SH-SY5Y (cell line): Measurements from ENCODE around the gene ADGRE2.

Source experiments
- GATA2 ChIP-seq: IDR thresholded peaks from 2 replicates; pipeline ENCODE4 v1.6.1; 2011; ENCODE audit warnings: mild to moderate bottlenecking, low read depth, low read length
- GATA3 ChIP-seq: IDR thresholded peaks from 2 replicates; pipeline ENCODE4 v1.6.1; 2011; ENCODE audit warnings: low read depth, mild to moderate bottlenecking, low read length, moderate library complexity

DNA sequence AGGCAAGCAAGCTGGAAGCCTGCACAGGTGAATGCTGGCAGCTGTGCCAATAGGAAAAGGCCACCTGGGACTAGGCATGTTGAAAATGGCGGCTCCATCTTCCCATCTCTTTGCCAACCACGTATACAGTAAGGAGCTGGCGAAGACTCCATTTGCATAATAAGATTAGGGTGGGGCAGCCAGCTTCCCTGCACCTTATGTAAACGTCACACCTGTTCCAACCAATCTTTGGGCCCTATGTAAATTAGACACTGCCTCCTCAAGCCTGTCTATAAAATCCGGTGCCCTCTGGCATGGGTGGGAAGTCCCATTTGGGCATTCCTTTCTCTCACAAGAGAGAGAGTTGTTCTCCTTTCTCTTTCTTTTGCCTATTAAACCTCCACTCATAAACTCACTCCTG, 16.8 kb downstream of the ADGRE2 start:
- TF ChIP-seq GATA2 (no peak), GATA3 (no peak)
